ENCODE results near the gene ALK.

DNA sequence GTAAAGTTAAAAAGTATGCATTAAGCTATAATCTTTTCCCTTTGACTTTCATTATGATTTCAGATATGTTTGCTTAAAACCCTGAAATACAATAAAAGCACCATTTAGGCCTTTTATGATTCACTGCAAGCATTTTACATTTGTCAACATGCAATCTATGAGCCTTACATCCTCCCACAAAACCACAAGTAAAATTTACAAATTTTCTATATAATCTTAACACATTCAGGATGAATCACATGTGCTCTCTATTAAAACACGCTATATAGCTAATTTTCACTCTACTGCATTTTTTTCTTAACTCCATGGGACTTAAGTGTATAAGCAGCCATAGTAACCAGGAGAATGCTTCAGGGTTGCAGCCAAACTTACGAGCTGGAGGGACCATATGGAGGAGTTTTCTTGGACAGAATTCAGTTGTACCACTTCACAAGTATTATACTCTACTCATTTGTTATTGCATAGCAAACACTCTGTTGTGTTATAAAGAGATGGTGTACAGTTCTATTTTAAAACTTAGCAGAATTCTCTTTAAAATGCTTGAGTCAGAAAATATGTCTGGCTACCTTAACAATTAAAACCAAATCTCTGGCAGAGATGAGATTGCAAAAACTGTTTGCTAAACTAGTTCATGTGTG, 293.2 kb downstream of the ALK start:
- TF ChIP-seq, protein P1, sequence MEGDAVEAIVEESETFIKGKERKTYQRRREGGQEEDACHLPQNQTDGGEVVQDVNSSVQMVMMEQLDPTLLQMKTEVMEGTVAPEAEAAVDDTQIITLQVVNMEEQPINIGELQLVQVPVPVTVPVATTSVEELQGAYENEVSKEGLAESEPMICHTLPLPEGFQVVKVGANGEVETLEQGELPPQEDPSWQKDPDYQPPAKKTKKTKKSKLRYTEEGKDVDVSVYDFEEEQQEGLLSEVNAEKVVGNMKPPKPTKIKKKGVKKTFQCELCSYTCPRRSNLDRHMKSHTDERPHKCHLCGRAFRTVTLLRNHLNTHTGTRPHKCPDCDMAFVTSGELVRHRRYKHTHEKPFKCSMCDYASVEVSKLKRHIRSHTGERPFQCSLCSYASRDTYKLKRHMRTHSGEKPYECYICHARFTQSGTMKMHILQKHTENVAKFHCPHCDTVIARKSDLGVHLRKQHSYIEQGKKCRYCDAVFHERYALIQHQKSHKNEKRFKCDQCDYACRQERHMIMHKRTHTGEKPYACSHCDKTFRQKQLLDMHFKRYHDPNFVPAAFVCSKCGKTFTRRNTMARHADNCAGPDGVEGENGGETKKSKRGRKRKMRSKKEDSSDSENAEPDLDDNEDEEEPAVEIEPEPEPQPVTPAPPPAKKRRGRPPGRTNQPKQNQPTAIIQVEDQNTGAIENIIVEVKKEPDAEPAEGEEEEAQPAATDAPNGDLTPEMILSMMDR (IDR thresholded peaks at IDR 0.05) = no peak
- TF ChIP-seq POLR2A (IDR thresholded peaks at IDR 0.05) = no peak

All from thyroid gland (tissue), 4 donors.